OCI-LY1 (cell line): ENCODE results near the gene DDX4.

ENCODE experiments used
- EZH2 ChIP-seq: fragments of 200-600 bp; sonication (generic), shearing (Covaris generic); IDR thresholded peaks from 2 replicates; pipeline ENCODE4 v1.8.0; 2017; ENCODE audit warnings: borderline replicate concordance, mixed run types, mild to moderate bottlenecking, antibody characterized with exemption, low read length, moderate library complexity, mixed read lengths
- TF ChIP-seq, protein P1 (sequence below): fragments of 200-600 bp; sonication (generic), shearing (Covaris generic); IDR thresholded peaks from 2 replicates; pipeline ENCODE4 v1.5.1; 2017; ENCODE audit warnings: mild to moderate bottlenecking, antibody characterized with exemption, low read length, moderate library complexity, mixed read lengths

DNA sequence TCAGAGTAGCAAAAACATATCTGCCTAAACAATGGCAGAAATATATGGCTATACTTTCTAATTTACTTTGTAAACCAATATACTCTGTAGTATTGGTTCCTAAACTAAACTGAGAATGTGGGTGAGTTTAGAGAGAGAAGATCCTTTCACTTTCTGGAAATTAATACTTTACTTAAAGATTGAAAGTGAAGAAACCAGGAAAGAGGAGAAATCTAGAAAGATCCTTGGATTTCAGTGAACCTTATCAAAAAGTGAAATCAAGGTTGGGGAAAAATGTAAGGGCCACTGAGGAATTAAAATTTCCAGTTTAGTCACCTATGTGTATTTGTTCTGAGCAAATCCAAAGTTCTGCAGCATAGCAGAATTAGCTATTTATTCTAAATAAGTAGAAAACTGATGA, 31.6 kb upstream of the DDX4 start:
- TF ChIP-seq, protein P1, sequence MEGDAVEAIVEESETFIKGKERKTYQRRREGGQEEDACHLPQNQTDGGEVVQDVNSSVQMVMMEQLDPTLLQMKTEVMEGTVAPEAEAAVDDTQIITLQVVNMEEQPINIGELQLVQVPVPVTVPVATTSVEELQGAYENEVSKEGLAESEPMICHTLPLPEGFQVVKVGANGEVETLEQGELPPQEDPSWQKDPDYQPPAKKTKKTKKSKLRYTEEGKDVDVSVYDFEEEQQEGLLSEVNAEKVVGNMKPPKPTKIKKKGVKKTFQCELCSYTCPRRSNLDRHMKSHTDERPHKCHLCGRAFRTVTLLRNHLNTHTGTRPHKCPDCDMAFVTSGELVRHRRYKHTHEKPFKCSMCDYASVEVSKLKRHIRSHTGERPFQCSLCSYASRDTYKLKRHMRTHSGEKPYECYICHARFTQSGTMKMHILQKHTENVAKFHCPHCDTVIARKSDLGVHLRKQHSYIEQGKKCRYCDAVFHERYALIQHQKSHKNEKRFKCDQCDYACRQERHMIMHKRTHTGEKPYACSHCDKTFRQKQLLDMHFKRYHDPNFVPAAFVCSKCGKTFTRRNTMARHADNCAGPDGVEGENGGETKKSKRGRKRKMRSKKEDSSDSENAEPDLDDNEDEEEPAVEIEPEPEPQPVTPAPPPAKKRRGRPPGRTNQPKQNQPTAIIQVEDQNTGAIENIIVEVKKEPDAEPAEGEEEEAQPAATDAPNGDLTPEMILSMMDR: no peak
- no peak for TF ChIP-seq EZH2
